ENCODE measurements around the gene SYT12.

DNA sequence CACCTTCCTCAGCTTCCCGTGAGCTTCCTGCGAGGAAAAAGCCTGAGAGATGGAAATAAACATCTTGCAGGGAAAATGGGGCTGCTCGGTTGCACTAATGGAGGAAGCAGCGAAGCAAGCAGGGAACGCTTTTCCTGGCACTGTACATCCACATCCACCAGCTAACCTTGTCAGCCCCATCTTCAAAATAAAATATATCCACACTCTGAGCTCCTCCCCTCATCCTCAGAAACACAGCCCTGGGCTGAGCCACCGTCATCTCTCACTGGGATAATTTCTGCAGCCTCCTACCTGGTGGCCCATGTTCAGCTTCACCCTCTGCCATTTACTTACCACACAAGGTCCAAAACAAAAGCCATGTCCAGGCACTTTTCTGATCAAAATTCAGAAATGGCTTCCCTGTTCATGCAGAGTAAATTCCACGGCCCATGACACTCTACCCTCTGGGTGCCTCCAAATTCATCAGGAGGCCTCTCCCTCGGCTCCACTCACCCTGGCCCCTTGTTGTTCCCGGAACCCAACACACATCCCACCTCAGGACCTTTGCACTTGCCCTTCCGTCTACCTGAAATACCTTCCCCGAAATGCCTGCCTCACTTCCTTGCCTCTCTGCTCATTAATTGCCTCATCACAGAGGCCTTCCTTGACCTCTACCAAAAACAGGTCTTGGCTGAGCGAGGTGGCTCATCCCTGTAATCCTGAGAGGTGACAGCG, 34.9 kb upstream of the SYT12 start:
- TF ChIP-seq, protein P1, sequence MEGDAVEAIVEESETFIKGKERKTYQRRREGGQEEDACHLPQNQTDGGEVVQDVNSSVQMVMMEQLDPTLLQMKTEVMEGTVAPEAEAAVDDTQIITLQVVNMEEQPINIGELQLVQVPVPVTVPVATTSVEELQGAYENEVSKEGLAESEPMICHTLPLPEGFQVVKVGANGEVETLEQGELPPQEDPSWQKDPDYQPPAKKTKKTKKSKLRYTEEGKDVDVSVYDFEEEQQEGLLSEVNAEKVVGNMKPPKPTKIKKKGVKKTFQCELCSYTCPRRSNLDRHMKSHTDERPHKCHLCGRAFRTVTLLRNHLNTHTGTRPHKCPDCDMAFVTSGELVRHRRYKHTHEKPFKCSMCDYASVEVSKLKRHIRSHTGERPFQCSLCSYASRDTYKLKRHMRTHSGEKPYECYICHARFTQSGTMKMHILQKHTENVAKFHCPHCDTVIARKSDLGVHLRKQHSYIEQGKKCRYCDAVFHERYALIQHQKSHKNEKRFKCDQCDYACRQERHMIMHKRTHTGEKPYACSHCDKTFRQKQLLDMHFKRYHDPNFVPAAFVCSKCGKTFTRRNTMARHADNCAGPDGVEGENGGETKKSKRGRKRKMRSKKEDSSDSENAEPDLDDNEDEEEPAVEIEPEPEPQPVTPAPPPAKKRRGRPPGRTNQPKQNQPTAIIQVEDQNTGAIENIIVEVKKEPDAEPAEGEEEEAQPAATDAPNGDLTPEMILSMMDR (IDR thresholded peaks at IDR 0.05), result no peak
- TF ChIP-seq POLR2A (IDR thresholded peaks at IDR 0.05), result no peak
